Type B pancreatic cell (in vitro differentiated cells): Measurements from ENCODE around the gene DAPK3. TPM values are rescaled to one million over a fixed set of nuclear protein-coding genes. Genes with fewer than 3 reads are reported as not detected.
"Not testable (repeated sequence)": the region's sequence is repeated elsewhere in the genome, so short reads cannot be mapped to it uniquely, and the experiment has no call there.

Source experiments
- DNase-seq: peaks from one replicate; pipeline ENCODE4 v3.0.0; 2021; ENCODE audit warnings: mixed read lengths; ENCODE audit not compliant: unreplicated experiment; ENCODE audit errors: extremely low spot score
- H3K27ac Mint-ChIP-seq: 2 replicates; pipeline ENCODE4 v1.8.0; 2021; ENCODE audit warnings: mild to moderate bottlenecking, mixed read lengths
- H3K27me3 Mint-ChIP-seq: 2 replicates; pipeline ENCODE4 v1.8.0; 2021; ENCODE audit warnings: mixed read lengths
- H3K36me3 Mint-ChIP-seq: 2 replicates; pipeline ENCODE4 v1.8.0; 2021; ENCODE audit warnings: mixed read lengths
- H3K4me1 Mint-ChIP-seq: one replicate; pipeline ENCODE4 v1.8.0; 2021; ENCODE audit warnings: mixed read lengths; ENCODE audit not compliant: unreplicated experiment
- H3K4me3 Mint-ChIP-seq: 2 replicates; pipeline ENCODE4 v1.8.0; 2021; ENCODE audit warnings: mild to moderate bottlenecking, mixed read lengths
- H3K9me3 Mint-ChIP-seq: 2 replicates; pipeline ENCODE4 v1.8.0; 2021; ENCODE audit warnings: mixed read lengths
- total RNA-seq: library from RNA; stranded (reverse); gene quantifications from 2 replicates; pipeline ENCODE4 v1.2.1, GENCODE V29; 2021; ENCODE audit warnings: low replicate concordance
- TF ChIP-seq, protein P1 (sequence below): fragments of 200-600 bp; sonication (generic); conservative IDR thresholded peaks from 2 replicates; pipeline ENCODE4 v1.5.0; 2021; ENCODE audit warnings: antibody characterized with exemption, mild to moderate bottlenecking

Gene DAPK3
- total RNA-seq, 1 donor from 2014 or later = 83.5 TPM

DNA sequence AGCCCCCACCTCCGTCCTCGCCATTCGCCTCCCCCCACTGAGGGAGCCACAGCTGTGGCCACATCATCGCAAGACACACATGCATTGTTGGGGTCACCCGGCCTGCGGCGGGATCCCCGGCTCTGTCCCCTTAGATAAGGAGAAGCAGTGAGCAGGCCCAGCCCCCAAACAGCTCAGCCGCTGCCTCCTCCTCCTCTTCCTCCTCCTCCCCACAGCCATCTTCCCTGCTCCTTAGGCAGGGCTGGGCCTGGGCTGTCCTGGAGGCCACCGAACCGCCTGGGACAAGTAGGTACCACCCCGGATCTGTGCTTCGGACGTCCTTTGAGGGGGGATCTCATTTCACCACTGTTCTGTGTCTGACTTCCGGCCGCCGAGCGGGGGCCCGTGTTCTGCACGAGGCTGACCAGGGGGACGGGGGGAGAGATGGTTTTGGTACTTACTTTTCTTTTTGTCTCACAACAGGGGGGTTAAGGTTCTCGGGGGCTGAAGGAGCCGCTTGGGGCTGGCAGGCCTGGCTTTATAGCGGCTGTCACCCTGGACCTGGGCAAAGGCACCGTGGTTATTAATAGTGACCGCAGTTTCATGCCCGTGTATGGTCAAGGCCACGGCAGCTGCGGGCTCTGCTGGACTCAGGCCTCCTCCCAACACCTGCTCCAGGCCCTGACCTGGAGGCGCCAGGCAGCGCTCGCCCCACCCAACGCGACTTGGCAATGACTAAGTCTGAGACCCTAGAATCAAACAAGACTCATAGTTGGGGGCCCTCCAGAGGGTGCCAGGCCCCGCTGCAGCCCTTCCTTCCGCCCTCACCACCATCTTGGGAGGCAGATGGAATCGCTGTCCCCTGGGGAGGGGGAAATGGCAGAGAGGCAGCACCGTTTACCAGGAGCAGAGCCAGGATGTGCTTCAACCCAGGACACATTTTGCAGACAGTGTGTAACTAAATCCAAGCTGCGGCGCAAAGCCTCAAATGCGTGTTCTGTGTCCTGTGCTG is 19.7 kb downstream of the DAPK3 start:
- no peak overlapping the region for H3K27ac Mint-ChIP-seq
- no peaks in the 10 kb centered on the region for H3K9me3 Mint-ChIP-seq
- H3K4me3 Mint-ChIP-seq = no peak overlapping the region
- H3K27me3 Mint-ChIP-seq = no peaks in the 10 kb centered on the region
- TF ChIP-seq, protein P1, sequence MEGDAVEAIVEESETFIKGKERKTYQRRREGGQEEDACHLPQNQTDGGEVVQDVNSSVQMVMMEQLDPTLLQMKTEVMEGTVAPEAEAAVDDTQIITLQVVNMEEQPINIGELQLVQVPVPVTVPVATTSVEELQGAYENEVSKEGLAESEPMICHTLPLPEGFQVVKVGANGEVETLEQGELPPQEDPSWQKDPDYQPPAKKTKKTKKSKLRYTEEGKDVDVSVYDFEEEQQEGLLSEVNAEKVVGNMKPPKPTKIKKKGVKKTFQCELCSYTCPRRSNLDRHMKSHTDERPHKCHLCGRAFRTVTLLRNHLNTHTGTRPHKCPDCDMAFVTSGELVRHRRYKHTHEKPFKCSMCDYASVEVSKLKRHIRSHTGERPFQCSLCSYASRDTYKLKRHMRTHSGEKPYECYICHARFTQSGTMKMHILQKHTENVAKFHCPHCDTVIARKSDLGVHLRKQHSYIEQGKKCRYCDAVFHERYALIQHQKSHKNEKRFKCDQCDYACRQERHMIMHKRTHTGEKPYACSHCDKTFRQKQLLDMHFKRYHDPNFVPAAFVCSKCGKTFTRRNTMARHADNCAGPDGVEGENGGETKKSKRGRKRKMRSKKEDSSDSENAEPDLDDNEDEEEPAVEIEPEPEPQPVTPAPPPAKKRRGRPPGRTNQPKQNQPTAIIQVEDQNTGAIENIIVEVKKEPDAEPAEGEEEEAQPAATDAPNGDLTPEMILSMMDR = no peak
- no peak for DNase-seq
- H3K4me1 Mint-ChIP-seq = no peaks in the 10 kb centered on the region
- no peaks in the 10 kb centered on the region for H3K36me3 Mint-ChIP-seq

DNA sequence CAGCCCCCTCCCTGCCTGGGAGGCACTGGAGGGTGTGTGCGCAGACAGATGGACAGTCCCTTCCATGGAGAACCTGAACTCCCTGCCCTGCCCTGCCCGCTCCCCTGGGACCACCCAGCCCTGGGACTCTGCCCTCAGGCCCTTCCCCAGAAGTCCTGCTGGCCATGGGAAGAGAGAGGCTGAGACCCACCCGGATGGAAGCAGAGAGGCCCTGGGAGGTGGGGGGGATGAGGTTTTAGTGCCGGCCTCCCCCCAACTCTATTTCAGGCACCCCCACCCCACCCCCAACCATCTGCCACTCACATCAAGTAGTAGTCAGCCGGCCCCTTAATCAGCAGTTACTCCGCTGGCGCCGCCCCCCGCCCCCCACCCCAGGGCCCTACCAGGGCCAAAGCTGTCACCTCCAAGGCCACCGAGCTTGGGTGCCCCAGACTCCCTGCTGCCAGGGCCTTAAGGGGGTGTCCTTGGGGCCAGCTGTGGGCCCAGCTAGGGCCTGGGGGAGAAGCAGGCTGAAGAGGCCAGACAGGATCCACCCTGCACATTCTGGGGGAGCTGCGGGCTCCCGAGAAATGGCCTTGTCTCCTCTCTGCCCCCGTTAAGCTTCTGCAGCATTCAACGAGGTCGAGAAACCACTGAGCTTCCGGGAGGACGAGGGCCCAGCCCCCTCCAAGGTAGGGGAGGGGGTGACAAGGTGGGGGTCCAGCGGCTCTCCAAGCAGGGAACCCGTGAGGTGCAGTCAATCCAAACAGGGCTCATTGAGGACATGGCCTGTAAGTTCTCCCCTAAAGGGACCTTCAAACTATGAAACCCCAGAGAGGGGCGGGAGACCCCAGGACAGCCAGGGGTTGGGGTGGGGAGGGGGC is 20.7 kb downstream of the DAPK3 start:
- no peak for DNase-seq
- Mint-ChIP-seq H3K27me3 (no peaks in the 10 kb centered on the region), H3K36me3 (no peaks in the 10 kb centered on the region), H3K4me3 (no peak overlapping the region), H3K9me3 (no peaks in the 10 kb centered on the region), H3K27ac (no peak overlapping the region), H3K4me1 (no peaks in the 10 kb centered on the region)
- TF ChIP-seq, protein P1 = no peak

DNA sequence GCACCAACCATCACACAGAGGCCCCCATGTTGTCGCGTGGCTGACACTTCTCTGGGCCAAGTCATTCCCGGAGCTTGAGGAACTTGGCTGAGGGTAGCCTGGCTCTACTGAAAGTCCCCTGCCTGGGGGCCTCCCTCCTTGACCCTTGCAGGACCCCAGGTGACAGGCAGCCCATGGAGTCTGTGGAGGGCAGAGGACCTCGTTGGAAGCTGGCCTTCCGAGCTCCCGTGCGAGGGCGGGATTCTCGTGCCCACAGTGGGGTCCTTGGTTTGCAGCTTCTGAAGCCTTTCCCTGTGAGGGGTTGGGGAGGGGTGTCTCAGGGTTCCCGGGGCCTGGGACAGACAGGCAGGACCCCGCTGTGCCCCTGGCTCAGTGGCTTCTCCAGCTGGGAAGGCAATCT is 21.6 kb downstream of the DAPK3 start:
- DNase-seq = no peak
- Mint-ChIP-seq H3K9me3 (no peaks in the 10 kb centered on the region), H3K27me3 (no peaks in the 10 kb centered on the region), H3K36me3 (no peaks in the 10 kb centered on the region), H3K4me3 (no peak overlapping the region), H3K27ac (no peak overlapping the region), H3K4me1 (no peaks in the 10 kb centered on the region)
- TF ChIP-seq, protein P1 = no peak

DNA sequence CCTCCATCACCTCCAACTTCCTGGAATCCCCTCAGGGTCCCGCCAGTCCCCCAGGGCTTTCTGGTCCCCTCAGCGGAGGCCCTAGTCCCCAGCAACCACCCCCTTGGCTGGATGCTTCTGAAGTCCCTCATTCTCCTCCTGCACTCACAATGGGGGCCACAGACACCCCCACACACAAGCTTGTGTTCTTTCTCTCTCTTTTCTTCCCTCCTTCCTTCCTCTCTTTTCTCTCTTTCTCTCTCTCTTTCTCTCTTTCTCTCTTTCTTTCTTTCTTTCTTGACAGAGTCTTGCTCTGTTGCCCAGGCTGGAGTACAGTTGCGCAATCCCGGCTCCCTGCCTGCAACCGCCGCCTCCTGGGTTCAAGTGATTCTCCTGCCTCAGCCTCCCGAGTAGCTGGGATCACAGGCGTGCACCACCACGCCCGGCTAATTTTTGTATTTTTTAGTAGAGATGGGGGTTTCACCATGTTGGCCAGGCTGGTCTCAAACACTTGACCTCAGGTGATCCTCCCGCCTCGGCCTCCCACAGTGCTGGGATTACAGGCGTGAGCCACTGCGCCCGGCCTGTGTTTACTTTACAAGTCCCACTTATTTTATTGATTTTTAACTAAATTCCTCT is 23.5 kb downstream of the DAPK3 start:
- H3K9me3 Mint-ChIP-seq, H3K4me3 Mint-ChIP-seq, H3K27me3 Mint-ChIP-seq, H3K27ac Mint-ChIP-seq, DNase-seq, H3K4me1 Mint-ChIP-seq, H3K36me3 Mint-ChIP-seq: not testable (repeated sequence)

DNA sequence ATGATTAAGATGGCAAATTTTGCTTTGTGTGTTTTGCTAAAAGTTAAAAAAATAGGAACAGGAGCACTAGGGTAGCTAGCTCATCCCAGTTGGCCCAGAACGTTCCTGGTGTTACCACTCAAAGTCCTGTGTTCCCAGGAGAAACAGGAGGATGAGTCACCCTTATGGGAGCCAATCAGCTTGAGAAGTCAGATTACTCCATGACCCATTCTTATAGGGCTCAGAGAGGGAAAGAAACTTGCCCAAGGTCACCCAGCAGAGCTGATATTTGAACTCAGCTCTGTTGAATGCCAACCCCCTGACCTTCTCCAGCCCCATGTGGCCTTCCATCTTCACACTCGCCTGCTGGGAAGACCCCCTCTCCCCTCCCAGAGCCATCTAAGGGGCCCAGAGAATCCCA is 25.1 kb downstream of the DAPK3 start:
- Mint-ChIP-seq H3K27me3 (no peaks in the 10 kb centered on the region), H3K36me3 (no peaks in the 10 kb centered on the region), H3K4me3 (no peak overlapping the region), H3K27ac (no peak overlapping the region), H3K9me3 (no peaks in the 10 kb centered on the region), H3K4me1 (no peaks in the 10 kb centered on the region)
- DNase-seq = no peak
- TF ChIP-seq, protein P1 = no peak
